ENCODE measurements around the gene DCAF5.
A peak's percentile ranks its signal among the peaks of the same experiment; 100 is the strongest.
"Not testable (repeated sequence)": the region's sequence is repeated elsewhere in the genome, so short reads cannot be mapped to it uniquely, and the experiment has no call there.

DCAF5 gene

GRCh38 chr14:69068744-69069421, 84.0 kb downstream of the DCAF5 start:
- DNase-seq: no peak

DNA sequence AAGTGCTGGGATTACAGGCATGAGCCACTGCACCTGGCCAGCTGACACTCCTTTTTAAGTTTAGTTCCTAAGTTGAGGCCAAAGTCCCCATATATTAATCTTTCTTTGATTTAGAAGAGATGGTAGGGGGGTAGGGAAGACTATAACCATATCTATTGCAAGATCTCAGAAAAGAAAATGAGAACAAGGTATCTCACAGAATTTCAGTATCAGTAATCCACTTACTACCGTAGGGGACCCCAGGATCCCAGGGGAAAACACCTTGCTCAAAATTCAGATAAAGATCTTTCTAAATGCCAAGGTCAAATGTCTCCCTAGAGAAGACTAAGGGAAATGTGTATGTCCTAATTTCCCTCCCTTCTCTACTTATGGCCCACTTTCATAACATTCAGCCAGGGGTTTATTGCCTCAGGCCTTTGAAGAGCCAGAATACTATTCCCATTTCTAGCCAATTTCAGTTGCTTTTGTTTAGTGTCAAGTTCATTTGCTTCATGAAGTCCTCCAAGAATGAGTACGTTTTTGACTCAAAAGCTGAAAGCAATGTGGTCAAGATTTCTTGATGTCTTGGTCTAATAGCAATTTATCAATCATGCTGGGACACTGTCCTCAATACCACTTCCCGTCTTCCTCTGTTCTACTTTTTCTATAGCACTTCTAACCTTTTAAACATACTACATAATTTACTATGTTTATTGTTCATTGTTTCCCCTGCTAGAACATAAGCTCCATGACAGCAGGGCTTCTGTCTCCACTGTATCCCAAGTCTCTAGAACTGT, 86.3 kb downstream of the DCAF5 start:
- no peak for DNase-seq

GRCh38 chr14:69065934-69066333, 87.0 kb downstream of the DCAF5 start:
- DNase-seq: not testable (repeated sequence)

GRCh38 chr14:69064596-69064995, 88.3 kb downstream of the DCAF5 start:
- DNase-seq: no peak

GRCh38 chr14:69059658-69060623, 93.0 kb downstream of the DCAF5 start:
- no peak for DNase-seq

- DNase-seq: peak; percentile 45
Measured at GRCh38 chr14:69055999-69056788, 96.7 kb downstream of the DCAF5 start.

DNA sequence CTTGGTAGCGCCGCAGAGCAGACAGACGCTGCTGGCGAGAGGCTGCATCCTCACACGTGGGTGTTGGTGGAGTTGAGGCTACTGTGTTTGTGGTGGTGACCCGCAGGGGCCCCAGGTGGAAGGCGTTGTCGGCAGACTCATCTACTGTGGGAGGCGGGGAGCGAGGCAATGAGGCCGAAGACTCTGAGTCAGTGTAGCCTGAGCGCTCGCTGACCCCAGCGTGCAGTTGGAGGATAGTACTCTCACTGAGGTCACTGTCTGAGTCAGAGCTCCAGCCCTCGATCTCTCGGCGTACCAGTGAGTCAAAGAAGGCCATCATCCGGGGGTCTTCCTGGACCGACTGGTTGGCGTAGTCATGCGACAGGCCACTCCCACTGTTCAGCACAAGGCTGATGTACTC, 97.8 kb downstream of the DCAF5 start:
- no peak for DNase-seq

DNA sequence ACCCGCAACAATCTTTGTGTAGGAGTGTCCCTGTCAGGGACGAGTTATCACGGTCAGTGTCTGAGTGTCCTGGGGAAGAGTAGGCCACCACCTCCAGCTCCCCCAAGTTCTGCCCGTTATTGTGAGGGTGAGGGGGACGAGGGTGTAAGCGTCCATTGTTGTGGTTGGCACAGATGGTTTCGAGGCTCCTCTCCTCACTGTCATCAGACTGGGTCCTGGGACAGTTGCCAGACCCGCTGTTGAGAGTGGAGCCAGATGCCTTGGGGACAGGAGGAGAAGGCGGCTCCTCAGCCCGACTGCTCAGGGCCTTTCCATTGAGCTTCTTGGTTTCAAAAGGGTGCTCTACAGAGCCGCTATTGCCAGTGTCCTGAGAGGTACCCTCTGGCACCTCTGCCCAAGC, 98.9 kb downstream of the DCAF5 start:
- no peak for DNase-seq

DNA sequence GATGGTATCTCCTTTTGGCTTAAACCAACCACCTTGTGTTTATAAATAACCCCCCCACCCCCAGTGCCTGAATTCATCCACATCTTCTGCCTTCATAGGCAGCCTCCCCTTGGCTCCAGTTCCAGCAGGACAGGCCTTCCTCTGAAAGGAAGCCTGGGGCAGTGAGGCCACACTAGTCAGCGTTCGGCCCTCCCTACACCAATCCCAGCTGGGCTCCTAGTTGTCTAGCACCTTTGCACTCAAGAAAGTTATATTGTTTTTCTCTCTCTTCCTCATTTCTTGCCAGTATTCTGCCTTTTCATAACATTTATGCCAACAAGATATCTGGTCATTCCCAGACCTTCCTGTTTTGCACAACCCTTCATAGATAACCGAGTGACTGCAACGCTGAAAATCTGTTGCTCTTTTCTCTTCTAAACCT, 100.7 kb downstream of the DCAF5 start:
- no peak for DNase-seq

DNA sequence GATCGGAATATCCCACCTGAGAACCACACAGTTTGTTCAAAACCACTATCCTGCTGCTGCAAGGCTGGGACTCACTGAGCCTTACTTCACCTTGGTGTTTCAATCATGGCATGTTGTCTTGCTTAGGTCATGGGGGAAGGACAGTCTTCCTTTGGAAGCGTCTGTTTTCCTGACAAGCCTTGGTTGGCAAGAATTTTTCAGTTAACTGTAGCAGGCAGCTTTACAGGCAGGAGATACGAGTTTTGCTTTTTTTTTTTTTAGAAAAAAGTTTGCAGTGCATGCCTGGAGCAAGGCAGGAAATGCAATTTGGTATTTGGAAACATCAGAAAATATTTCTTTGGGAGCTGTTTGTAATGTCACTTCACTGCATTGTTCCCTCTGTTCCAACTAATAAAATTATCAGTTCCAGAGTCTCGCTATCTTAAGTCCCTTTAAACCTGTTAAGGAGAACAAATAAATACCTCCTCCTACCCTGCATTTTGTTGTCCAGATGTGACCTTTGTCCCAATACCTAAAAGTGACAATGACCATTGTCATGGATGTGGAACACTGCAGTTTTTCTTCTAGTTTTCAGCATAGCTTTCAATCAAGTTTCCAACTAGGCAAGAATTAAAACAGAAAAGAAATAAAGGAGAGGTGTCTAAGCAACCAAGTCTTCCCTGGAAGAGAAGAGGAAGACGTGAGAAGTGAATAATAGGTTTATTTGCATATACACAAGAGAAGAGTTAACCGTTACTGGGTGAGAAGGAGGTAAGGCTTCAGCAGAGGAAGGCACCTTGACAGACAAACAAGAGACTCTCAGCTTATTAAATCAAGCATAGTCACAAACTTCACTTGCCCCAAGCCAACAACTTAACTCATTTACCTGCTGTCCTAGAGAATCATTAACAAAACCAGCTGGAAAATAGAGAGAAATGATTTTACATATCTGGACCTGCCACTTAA, 102.4 kb downstream of the DCAF5 start:
- no peak for DNase-seq

DNA sequence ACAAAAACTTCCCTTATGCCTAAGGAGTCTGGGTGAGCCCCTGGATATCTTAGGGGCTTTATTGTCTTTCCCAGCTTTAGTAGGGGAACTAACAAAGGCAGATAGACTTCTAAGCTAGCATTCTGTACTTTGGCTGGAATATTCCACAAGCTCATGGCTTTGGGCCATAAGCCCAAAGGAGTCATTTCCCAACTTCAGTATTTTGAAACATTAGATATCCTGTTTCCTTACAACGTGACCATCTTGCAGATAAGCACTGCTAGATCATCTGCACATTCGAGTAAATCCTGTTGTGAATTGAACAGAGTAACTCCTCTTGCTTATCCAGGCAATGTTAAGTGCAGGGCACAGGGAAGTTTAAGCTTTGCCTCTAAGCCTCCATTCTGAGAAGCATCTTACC, 103.2 kb downstream of the DCAF5 start:
- DNase-seq: no peak

DNA sequence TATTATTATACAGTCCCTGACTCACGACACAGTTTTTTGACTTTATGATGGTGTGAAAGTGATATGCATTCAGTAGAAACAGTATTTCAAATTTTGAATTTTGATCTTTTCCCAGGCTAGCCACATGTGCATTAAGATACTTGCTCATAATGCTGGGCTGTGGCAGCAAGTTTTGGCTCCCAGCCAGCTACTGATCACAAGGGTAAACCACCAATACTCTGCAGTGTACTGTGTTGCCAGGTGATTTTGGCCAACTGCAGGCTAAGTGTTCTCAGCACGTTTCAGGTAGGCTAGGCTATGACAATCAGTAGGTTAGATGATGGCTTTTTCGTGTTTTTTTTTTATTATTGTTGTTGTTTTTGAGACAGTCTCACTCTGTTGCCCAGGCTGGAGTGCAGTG, 104.5 kb downstream of the DCAF5 start:
- peak; percentile 76 for DNase-seq

- no peak for DNase-seq
Measured at GRCh38 chr14:69047255-69047654, 105.7 kb downstream of the DCAF5 start.

GRCh38 chr14:69046476-69046860, 106.5 kb downstream of the DCAF5 start:
- no peak for DNase-seq

DNA sequence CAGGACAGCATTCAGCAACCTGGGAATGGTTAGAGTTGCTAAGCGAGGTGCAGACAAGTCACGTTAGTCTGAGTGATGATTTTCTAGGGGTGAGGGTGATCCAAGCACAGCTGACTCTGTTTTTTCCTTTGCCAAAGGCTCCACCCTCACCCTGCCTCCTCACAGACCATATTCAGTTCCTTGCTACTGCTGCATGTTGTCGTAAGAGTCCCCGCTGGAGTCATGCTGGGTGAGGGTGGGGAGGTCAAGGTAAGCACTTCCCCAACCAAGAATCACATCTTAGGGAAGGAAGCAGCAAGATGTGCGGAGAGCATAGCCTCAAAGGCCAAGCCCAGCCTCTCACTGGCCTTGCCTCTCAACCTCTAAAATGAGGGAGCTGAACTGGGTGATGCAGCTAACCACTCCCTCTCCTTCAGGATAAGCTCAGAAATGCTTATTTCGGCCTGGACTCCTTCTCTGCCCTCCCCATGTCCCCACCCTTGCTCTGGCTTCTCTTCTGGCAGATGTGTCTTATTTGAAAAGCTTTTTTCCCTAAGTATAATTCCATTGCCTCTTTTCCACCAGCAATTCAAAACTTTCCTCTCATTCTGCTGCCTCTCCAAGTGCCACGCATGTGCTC, 107.0 kb downstream of the DCAF5 start:
- DNase-seq: no peak

DNA sequence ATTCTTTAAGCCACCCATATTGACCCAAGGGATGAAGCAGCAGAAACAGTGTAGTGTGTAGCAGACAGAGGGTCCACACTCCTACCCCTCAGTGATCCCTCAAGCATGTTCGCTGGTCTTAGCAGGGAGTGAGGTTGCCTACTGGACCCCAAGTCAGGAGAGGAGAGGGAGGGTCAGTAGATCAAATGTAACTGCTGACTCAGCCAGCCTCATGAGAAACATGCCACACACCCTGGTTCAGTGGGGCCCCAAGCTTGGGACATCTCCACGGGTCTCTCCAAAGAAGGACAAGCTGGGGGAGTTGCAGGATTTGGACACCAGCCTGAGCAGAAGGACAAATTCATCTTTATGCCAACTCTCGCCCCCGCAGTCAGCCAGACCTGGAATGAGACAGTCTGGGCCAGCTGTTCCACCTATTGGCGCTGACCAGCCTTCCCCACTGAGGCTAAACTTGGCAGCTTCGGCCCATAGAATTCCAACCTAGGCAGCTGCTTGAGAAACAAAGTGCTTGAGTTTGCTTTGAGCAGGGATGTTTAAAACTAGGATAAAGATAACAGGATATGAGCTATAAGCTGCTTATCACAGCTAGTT, 107.9 kb downstream of the DCAF5 start:
- no peak for DNase-seq

DNA sequence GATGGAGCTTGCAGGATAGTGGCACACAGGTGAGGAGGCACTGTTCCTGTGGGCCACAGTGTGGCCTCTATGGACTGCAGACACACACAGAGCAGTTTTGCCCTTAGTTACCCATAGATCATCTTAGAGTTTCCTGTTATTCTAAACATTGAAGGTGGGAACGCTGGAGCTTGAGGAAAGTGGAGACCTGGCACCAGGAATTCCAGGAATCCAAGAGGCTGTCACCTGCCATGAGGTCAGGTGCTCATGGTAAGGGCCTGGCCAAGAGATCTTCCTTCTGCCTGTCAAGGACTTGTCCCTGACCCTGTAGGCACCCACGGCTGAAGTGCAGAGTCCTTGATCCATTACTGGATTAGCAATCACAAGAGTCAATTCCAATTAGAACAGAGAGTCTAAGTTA, 108.6 kb downstream of the DCAF5 start:
- DNase-seq: no peak

GRCh38 chr14:69043596-69044260, 109.2 kb downstream of the DCAF5 start:
- no peak for DNase-seq

DNA sequence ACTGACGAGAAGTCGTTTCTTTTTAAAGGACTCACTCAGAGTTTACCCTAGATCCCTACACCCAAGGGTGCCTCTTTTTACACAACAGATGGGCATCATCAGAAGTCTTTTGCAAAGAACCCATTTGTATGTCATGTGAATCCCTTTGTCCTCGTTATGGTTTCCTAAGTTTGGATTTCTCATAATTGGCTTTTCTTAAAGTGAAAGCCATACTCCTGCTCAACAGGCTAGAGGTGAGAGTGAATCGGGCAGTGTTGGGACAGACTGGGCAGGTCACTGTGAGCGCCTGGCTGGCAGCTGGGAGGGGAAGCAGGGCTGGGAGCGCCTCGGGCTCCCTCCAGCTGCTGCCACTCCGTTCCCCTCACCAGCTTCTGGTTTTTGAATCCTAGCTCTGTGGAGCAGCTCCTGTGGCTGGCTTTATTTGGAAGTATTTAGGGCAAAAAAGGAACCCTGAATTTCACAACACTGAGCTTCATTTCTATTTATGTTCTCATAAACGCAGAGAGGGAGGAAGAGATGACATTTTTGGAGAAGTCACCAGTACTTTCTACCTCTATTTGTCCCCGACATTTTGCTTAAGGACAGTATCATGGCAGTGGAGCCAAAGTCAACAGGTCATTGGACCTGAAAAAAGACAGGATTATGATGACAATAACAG, 110.0 kb downstream of the DCAF5 start:
- no peak for DNase-seq
